Astrocyte (in vitro differentiated cells and primary cell): ENCODE measurements around the gene CBFA2T2. TPM values are rescaled to one million over a fixed set of nuclear protein-coding genes. Genes with fewer than 3 reads are reported as not detected.
A peak's percentile ranks its signal among the peaks of the same experiment; 100 is the strongest.

ENCODE experiments used
- DNase-seq: peaks from one replicate; pipeline ENCODE4 v3.0.0-alpha.2; 2010; ENCODE audit warnings: low read depth
- FAIRE-seq: peaks from 2 replicates; lab custom pipeline; 2011; peaks lifted over from hg19 to GRCh38; lab: Jason Lieb, UNC
- H2AFZ ChIP-seq: 2 replicates; pipeline ENCODE4 v1.6.0; 2012; ENCODE audit warnings: low read depth, low read length, inconsistent platforms
- H3K27ac ChIP-seq: 2 replicates; pipeline ENCODE4 v1.5.1; 2011; ENCODE audit warnings: low read depth, low read length, inconsistent platforms
- H3K27me3 ChIP-seq: 2 replicates; pipeline ENCODE4 v1.6.0; 2011; ENCODE audit warnings: low read length, inconsistent platforms; ENCODE audit not compliant: insufficient read depth
- H3K36me3 ChIP-seq: 2 replicates; pipeline ENCODE4 v1.5.1; 2011; ENCODE audit warnings: low read length, inconsistent platforms; ENCODE audit not compliant: insufficient read depth
- H3K4me1 ChIP-seq: 2 replicates; pipeline ENCODE4 v1.5.1; 2011; ENCODE audit warnings: low read length, inconsistent platforms; ENCODE audit not compliant: insufficient read depth
- H3K4me2 ChIP-seq: 2 replicates; pipeline ENCODE4 v1.6.0; 2012; ENCODE audit warnings: low read length, inconsistent platforms
- H3K4me3 ChIP-seq: 2 replicates; pipeline ENCODE4 v1.5.1; 2011; ENCODE audit warnings: low read depth, mild to moderate bottlenecking, low read length, inconsistent platforms; ENCODE audit not compliant: insufficient read depth
- H3K79me2 ChIP-seq: 2 replicates; pipeline ENCODE4 v1.6.0; 2012; ENCODE audit warnings: mild to moderate bottlenecking, low read length, inconsistent platforms; ENCODE audit not compliant: insufficient read depth
- H3K9ac ChIP-seq: 2 replicates; pipeline ENCODE4 v1.6.0; 2012; ENCODE audit warnings: mild to moderate bottlenecking, low read length, inconsistent platforms
- H3K9me3 ChIP-seq: 2 replicates; pipeline ENCODE4 v1.5.1; 2012; ENCODE audit warnings: low read depth, mild to moderate bottlenecking, low read length, inconsistent platforms; ENCODE audit not compliant: insufficient read depth
- H4K20me1 ChIP-seq: 2 replicates; pipeline ENCODE4 v1.6.0; 2012; ENCODE audit warnings: low read length, inconsistent platforms; ENCODE audit not compliant: insufficient read depth
- H3K27ac Mint-ChIP-seq: one replicate; pipeline ENCODE4 v1.8.0; 2021; ENCODE audit warnings: mild to moderate bottlenecking, mixed read lengths; ENCODE audit not compliant: unreplicated experiment
- H3K27me3 Mint-ChIP-seq: one replicate; pipeline ENCODE4 v1.8.0; 2021; ENCODE audit warnings: low read depth, mixed read lengths; ENCODE audit not compliant: unreplicated experiment
- H3K36me3 Mint-ChIP-seq: one replicate; pipeline ENCODE4 v1.8.0; 2021; ENCODE audit warnings: low read depth, mixed read lengths; ENCODE audit not compliant: unreplicated experiment
- H3K4me1 Mint-ChIP-seq: one replicate; pipeline ENCODE4 v1.8.0; 2021; ENCODE audit warnings: low read depth, mixed read lengths; ENCODE audit not compliant: unreplicated experiment
- H3K4me3 Mint-ChIP-seq: one replicate; pipeline ENCODE4 v1.8.0; 2021; ENCODE audit warnings: mild to moderate bottlenecking, moderate library complexity, mixed read lengths; ENCODE audit not compliant: unreplicated experiment
- H3K9me3 Mint-ChIP-seq: one replicate; pipeline ENCODE4 v1.8.0; 2021; ENCODE audit warnings: mild to moderate bottlenecking, mixed read lengths; ENCODE audit not compliant: unreplicated experiment
- CTCF ChIP-seq: IDR thresholded peaks from 2 replicates; pipeline ENCODE4 v1.5.1; 2011; ENCODE audit warnings: low read depth, mild to moderate bottlenecking, inconsistent platforms, low read length, moderate library complexity; ENCODE audit not compliant: insufficient read depth
- EZH2 ChIP-seq: IDR thresholded peaks from 2 replicates; pipeline ENCODE4 v1.6.1; 2012; ENCODE audit warnings: mild to moderate bottlenecking, low read length, inconsistent platforms; ENCODE audit not compliant: insufficient read depth
- total RNA-seq: library from RNA; stranded (reverse); gene quantifications from 2 replicates; pipeline ENCODE4 v1.2.1, GENCODE V29; 2021

Gene CBFA2T2
- total RNA-seq, 1 donor from 2014 or later, result 14.6 TPM

GRCh38 chr20:33576432-33577125, 86.7 kb downstream of the CBFA2T2 start:
- Mint-ChIP-seq H3K36me3 (no peaks in the 10 kb centered on the region), H3K4me1 (no peaks in the 10 kb centered on the region), H3K4me3 (no peak overlapping the region), H3K27me3 (no peaks in the 10 kb centered on the region), H3K9me3 (no peaks in the 10 kb centered on the region), H3K27ac (no peak overlapping the region)
- Histone ChIP-seq H2AFZ (no peak overlapping the region), H3K9me3 (no peaks in the 10 kb centered on the region), H3K79me2 (no peaks in the 10 kb centered on the region), H3K4me2 (no peak overlapping the region), H3K9ac (no peak overlapping the region), H3K27me3 (no peaks in the 10 kb centered on the region), H4K20me1 (peaks cover 18% of the 10 kb centered on the region), H3K4me3 (no peak overlapping the region), H3K4me1 (no peaks in the 10 kb centered on the region), H3K27ac (no peak overlapping the region), H3K36me3 (no peaks in the 10 kb centered on the region)
- no peak for FAIRE-seq
- no peak for TF ChIP-seq EZH2
- TF ChIP-seq CTCF, result no peak
- DNase-seq, result no peak

- Histone ChIP-seq H2AFZ (no peak overlapping the region), H3K27me3 (no peaks in the 10 kb centered on the region), H3K79me2 (no peaks in the 10 kb centered on the region), H3K9me3 (no peaks in the 10 kb centered on the region), H3K27ac (no peak overlapping the region), H3K4me3 (no peak overlapping the region), H3K4me1 (no peaks in the 10 kb centered on the region), H3K36me3 (no peaks in the 10 kb centered on the region), H3K9ac (no peak overlapping the region), H4K20me1 (peaks cover 14% of the 10 kb centered on the region), H3K4me2 (no peak overlapping the region)
- H3K9me3 Mint-ChIP-seq, result no peaks in the 10 kb centered on the region
- no peaks in the 10 kb centered on the region for H3K36me3 Mint-ChIP-seq
- no peak overlapping the region for H3K27ac Mint-ChIP-seq
- no peaks in the 10 kb centered on the region for H3K4me1 Mint-ChIP-seq
- TF ChIP-seq CTCF (no peak), EZH2 (no peak)
- no peak overlapping the region for H3K4me3 Mint-ChIP-seq
- no peak for FAIRE-seq
- no peaks in the 10 kb centered on the region for H3K27me3 Mint-ChIP-seq
- peak; percentile 25 for DNase-seq
Observed at GRCh38 chr20:33578510-33578909, 88.6 kb downstream of the CBFA2T2 start.

GRCh38 chr20:33583143-33583542, 93.2 kb downstream of the CBFA2T2 start:
- Histone ChIP-seq H3K9me3 (no peaks in the 10 kb centered on the region), H3K79me2 (no peaks in the 10 kb centered on the region), H3K36me3 (no peaks in the 10 kb centered on the region), H2AFZ (no peak overlapping the region), H3K9ac (no peak overlapping the region), H3K4me3 (no peak overlapping the region), H4K20me1 (peaks cover 10% of the 10 kb centered on the region), H3K4me2 (no peak overlapping the region), H3K27ac (no peak overlapping the region), H3K4me1 (no peaks in the 10 kb centered on the region), H3K27me3 (no peaks in the 10 kb centered on the region)
- Mint-ChIP-seq H3K4me3 (no peak overlapping the region), H3K4me1 (peaks cover 13% of the 10 kb centered on the region), H3K36me3 (no peaks in the 10 kb centered on the region), H3K27ac (no peak overlapping the region), H3K9me3 (no peaks in the 10 kb centered on the region), H3K27me3 (no peaks in the 10 kb centered on the region)
- no peak for TF ChIP-seq EZH2
- no peak for TF ChIP-seq CTCF
- DNase-seq (no peak), FAIRE-seq (no peak)
